Epidermal melanocyte (primary cell): ENCODE measurements around the gene UGT2B15.
"Not testable (repeated sequence)": the region's sequence is repeated elsewhere in the genome, so short reads cannot be mapped to it uniquely, and the experiment has no call there.

Experiments
- DNase-seq: peaks from one replicate; pipeline ENCODE4 v3.0.0; 2011; ENCODE audit warnings: low spot score; ENCODE audit not compliant: insufficient read length

UGT2B15 gene

DNA sequence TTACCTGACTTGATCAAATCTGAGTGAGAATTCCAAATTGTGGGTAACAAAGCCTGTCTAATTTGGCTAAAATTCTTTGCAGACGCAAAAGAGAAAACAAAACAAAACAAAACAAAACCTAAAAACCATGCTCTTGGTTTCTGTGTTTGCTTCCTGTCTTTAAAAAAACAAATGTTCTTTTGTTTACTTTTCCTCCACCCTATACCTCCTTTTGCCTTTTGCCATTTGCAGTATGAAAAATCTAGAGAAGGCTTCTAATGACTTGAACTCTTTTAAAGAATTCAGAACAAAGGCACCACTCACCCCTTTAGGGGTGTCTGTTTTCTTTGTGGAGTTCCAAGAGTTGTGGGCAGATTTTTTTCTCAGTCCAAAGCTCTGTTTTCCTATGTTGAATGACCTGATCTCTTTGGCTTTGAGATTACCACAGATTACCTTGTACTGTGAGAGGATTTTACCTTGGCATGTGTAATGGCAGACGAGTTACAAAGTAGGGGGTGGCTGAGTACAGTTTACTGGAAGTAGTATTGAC, 13.9 kb downstream of the UGT2B15 start:
- DNase-seq, result not testable (repeated sequence)

DNA sequence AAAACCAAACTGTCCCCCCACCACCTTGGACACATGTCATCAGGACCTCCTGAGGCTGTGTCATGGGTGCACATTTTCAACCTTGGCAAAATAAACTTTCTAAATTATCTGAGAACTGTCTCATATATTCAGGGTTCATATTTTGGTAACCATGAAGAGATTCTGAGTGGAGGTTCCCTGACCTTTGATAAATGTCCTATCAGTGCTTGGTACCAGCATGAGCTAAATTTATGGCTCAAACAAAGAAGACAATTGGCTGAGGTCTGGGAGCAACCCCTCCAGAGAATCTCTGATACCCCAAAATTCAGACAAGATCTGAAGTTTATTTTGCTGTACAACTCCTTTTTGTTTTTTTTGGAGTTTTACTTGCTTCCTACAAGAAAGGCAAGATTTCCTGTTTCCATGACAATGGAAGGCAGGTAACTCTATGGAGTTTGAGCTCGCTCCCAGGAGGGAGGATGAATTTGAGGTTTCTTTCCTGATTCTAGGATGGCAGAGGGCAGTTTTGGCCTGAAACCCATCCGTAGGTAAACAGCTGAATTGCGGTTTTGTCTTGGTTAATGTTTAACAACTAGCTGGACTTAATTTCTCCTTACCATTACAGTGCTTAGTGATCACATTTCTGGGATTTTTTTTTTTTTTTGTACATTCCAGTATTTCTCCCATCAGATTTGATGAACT, 14.5 kb downstream of the UGT2B15 start:
- DNase-seq, result no peak

GRCh38 chr4:68654946-68655721, 15.3 kb downstream of the UGT2B15 start:
- no peak for DNase-seq

- no peak for DNase-seq
Measured at GRCh38 chr4:68651932-68652331, 18.5 kb downstream of the UGT2B15 start.

DNA sequence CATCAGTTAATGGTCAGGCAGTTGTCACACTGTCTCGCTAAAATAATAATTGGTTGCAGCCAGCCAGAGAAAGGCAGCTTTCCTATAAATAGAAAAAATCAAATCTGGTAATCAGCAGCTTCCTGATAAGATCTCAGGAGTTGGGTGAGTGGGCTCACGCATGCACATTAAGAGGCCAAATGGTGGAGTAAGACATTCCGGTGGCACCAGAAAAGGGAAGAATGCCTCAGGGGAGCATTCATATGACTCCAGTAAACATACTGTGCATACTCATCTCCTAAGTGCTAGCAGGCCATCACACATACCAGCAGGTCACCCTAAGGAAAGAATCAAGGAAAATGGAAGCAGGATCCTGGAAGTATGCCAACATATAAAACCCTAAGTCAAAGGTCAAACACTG, 40.1 kb downstream of the UGT2B15 start:
- no peak for DNase-seq

- not testable (repeated sequence) for DNase-seq
Measured at GRCh38 chr4:68622731-68623130, 47.7 kb downstream of the UGT2B15 start.

GRCh38 chr4:68617003-68617698, 53.3 kb downstream of the UGT2B15 start:
- DNase-seq, result no peak

- DNase-seq, result no peak
Measured at GRCh38 chr4:68615699-68616422, 54.6 kb downstream of the UGT2B15 start.

- no peak for DNase-seq
Measured at GRCh38 chr4:68613752-68614151, 56.7 kb downstream of the UGT2B15 start.

GRCh38 chr4:68606240-68606639, 64.2 kb downstream of the UGT2B15 start:
- DNase-seq, result no peak

DNA sequence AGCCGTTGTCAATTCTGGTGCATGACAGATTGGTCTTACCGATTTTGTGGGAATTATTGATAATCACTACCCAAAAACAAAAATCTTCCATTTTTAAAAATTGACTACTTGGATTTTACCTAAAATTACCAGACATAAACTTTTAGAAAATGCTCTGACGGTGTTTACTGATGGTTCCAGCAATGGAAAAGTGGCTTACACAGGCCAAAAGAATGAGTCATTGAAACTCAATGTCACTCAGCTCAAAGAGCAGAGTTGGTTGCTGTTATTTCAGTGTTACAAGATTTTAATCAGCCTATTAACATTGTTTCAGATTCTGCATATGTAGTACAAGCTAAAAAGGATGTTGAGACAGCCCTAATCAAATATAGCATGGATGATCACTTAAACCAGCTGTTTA, 71.3 kb downstream of the UGT2B15 start:
- no peak for DNase-seq

GRCh38 chr4:68597482-68597881, 73.0 kb downstream of the UGT2B15 start:
- DNase-seq, result no peak
